ENCODE data around the gene BLVRB. TPM values are rescaled to one million over a fixed set of nuclear protein-coding genes. Genes with fewer than 3 reads are reported as not detected.

The BLVRB gene
- total and polyA plus RNA-seq, 2 of the 8 experiments (the other 6 are each of a cell fraction or from before 2014, with no cell fraction given), result 28.7 to 182 TPM

DNA sequence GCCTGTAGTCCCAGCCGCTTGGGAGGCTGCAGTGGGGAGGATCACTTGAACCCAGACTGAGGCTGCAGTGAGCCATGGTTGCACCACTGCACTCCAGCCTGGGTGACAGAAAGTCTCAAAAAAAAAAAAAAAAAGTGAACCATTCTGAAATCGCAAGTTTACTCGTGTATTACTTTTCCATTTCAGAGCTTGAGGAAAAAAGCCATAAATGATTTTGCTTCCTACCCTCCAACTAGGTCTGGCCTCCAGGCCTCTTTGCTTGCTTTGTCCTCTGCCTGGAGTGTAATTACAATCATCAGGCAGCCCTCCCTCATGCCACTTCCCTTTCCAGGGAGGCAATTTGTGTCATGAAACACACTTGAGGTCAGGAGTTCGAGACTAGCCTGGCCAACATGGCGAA, 8.5 kb downstream of the BLVRB start (continued):
- TF ChIP-seq CHD7 (IDR thresholded peaks at IDR 0.05; ENCODE audit: insufficient replicate concordance, low read length) (no peak), RBBP5 (IDR thresholded peaks at IDR 0.05; ENCODE audit: borderline replicate concordance, low read depth, low read length) (no peak), RXRA (IDR thresholded peaks at IDR 0.05; ENCODE audit: insufficient read depth, low read depth, low read length) (no peak), SP2 (IDR thresholded peaks at IDR 0.05; ENCODE audit: low read length) (no peak), TCF12 (IDR thresholded peaks at IDR 0.05; ENCODE audit: low read depth, low read length) (no peak), MAFK (IDR thresholded peaks at IDR 0.05; ENCODE audit: low read depth, low read length) (no peak)

All from H1 (cell line).